Erythroblast (primary cell): ENCODE measurements around the gene FJX1.

Experiments used
- GATA1 ChIP-seq: IDR thresholded peaks from 2 replicates; pipeline ENCODE4 v1.6.1; 2011; ENCODE audit warnings: low read depth, mild to moderate bottlenecking, control low read depth, low read length, moderate library complexity
- POLR2A ChIP-seq: IDR thresholded peaks from 2 replicates; pipeline ENCODE4 v1.6.1; 2011; ENCODE audit warnings: mild to moderate bottlenecking, low read length

- no peak for TF ChIP-seq POLR2A
- TF ChIP-seq GATA1: no peak
Measured at GRCh38 chr11:35582033-35582432, 36.2 kb upstream of the FJX1 start.
